ENCODE results near the gene ATP6V1F.
A peak's percentile ranks its signal among the peaks of the same experiment; 100 is the strongest.

The ATP6V1F gene

GRCh38 chr7:128830231-128831177, 32.2 kb upstream of the ATP6V1F start, which contains the start of gene FLNC:
Gene FLNC (plus strand): TSS chr7:128830406. CDS start chr7:128830638, 232 bp downstream.
- no peak for FAIRE-seq
- DNase-seq (ENCODE audit: insufficient read length), result peak; percentile 28
- TF ChIP-seq POLR2AphosphoS5 (IDR thresholded peaks at IDR 0.05; ENCODE audit: low read depth, low read length) (no peak), POLR2A (IDR thresholded peaks at IDR 0.05; ENCODE audit: low read depth, low read length) (no peak), TAF1 (IDR thresholded peaks at IDR 0.05; ENCODE audit: borderline replicate concordance, low read depth, low read length) (no peak)

- no peak for TF ChIP-seq POLR2AphosphoS5 (IDR thresholded peaks at IDR 0.05; ENCODE audit: low read depth, low read length)
- no peak for TF ChIP-seq POLR2A (IDR thresholded peaks at IDR 0.05; ENCODE audit: low read depth, low read length)
- TF ChIP-seq TAF1 (IDR thresholded peaks at IDR 0.05; ENCODE audit: borderline replicate concordance, low read depth, low read length), result no peak
- FAIRE-seq, result no peak
- peak; percentile 44 for DNase-seq (ENCODE audit: insufficient read length)
Measured at GRCh38 chr7:128831178-128831993, 31.3 kb upstream of the ATP6V1F start.

- TF ChIP-seq POLR2AphosphoS5 (IDR thresholded peaks at IDR 0.05; ENCODE audit: low read depth, low read length) (no peak), TAF1 (IDR thresholded peaks at IDR 0.05; ENCODE audit: borderline replicate concordance, low read depth, low read length) (no peak), POLR2A (IDR thresholded peaks at IDR 0.05; ENCODE audit: low read depth, low read length) (no peak)
- FAIRE-seq (no peak), DNase-seq (ENCODE audit: insufficient read length) (peak; percentile 35)
Measured at GRCh38 chr7:128831994-128832879, 30.4 kb upstream of the ATP6V1F start.

GRCh38 chr7:128832880-128833147, 29.8 kb upstream of the ATP6V1F start:
- no peak for FAIRE-seq
- DNase-seq (ENCODE audit: insufficient read length), result no peak
- TF ChIP-seq POLR2A (IDR thresholded peaks at IDR 0.05; ENCODE audit: low read depth, low read length), result no peak
- no peak for TF ChIP-seq POLR2AphosphoS5 (IDR thresholded peaks at IDR 0.05; ENCODE audit: low read depth, low read length)
- TF ChIP-seq TAF1 (IDR thresholded peaks at IDR 0.05; ENCODE audit: borderline replicate concordance, low read depth, low read length), result no peak

GRCh38 chr7:128833148-128833945, 29.3 kb upstream of the ATP6V1F start:
- DNase-seq (ENCODE audit: insufficient read length), result peak; percentile 29
- no peak for FAIRE-seq

GRCh38 chr7:128833946-128834325, 28.7 kb upstream of the ATP6V1F start:
- no peak for TF ChIP-seq TAF1 (IDR thresholded peaks at IDR 0.05; ENCODE audit: borderline replicate concordance, low read depth, low read length)
- no peak for TF ChIP-seq POLR2AphosphoS5 (IDR thresholded peaks at IDR 0.05; ENCODE audit: low read depth, low read length)
- TF ChIP-seq POLR2A (IDR thresholded peaks at IDR 0.05; ENCODE audit: low read depth, low read length), result no peak

More at GRCh38 chr7:128833148-128833945, 29.3 kb upstream of the ATP6V1F start:
- TF ChIP-seq TAF1 (IDR thresholded peaks at IDR 0.05; ENCODE audit: borderline replicate concordance, low read depth, low read length), result no peak
- no peak for TF ChIP-seq POLR2AphosphoS5 (IDR thresholded peaks at IDR 0.05; ENCODE audit: low read depth, low read length)
- no peak for TF ChIP-seq POLR2A (IDR thresholded peaks at IDR 0.05; ENCODE audit: low read depth, low read length)

GRCh38 chr7:128835231-128835751, 27.4 kb upstream of the ATP6V1F start:
- FAIRE-seq (no peak), DNase-seq (ENCODE audit: insufficient read length) (no peak)
- TF ChIP-seq POLR2A (IDR thresholded peaks at IDR 0.05; ENCODE audit: low read depth, low read length) (no peak), TAF1 (IDR thresholded peaks at IDR 0.05; ENCODE audit: borderline replicate concordance, low read depth, low read length) (no peak), POLR2AphosphoS5 (IDR thresholded peaks at IDR 0.05; ENCODE audit: low read depth, low read length) (no peak)

More at GRCh38 chr7:128833946-128834325, 28.7 kb upstream of the ATP6V1F start:
- FAIRE-seq, result no peak
- DNase-seq (ENCODE audit: insufficient read length), result no peak

- FAIRE-seq (no peak), DNase-seq (ENCODE audit: insufficient read length) (no peak)
- no peak for TF ChIP-seq POLR2AphosphoS5 (IDR thresholded peaks at IDR 0.05; ENCODE audit: low read depth, low read length)
- no peak for TF ChIP-seq TAF1 (IDR thresholded peaks at IDR 0.05; ENCODE audit: borderline replicate concordance, low read depth, low read length)
- TF ChIP-seq POLR2A (IDR thresholded peaks at IDR 0.05; ENCODE audit: low read depth, low read length), result no peak
Measured at GRCh38 chr7:128835790-128836641, 26.6 kb upstream of the ATP6V1F start.

GRCh38 chr7:128836729-128837348, 25.8 kb upstream of the ATP6V1F start:
- FAIRE-seq (no peak), DNase-seq (ENCODE audit: insufficient read length) (no peak)
- TF ChIP-seq POLR2A (IDR thresholded peaks at IDR 0.05; ENCODE audit: low read depth, low read length) (no peak), TAF1 (IDR thresholded peaks at IDR 0.05; ENCODE audit: borderline replicate concordance, low read depth, low read length) (no peak), POLR2AphosphoS5 (IDR thresholded peaks at IDR 0.05; ENCODE audit: low read depth, low read length) (no peak)

All from GM12892 (cell line).